Panc1 (cell line): ENCODE results near the gene CPM. TPM values are rescaled to one million over a fixed set of nuclear protein-coding genes. Genes with fewer than 3 reads are reported as not detected.

Source experiments
- ATAC-seq: fragments of 200-7000 bp; cut with Tn5 transposase; 2 replicates; pipeline ENCODE4 v1.9.1; 2020; ENCODE audit warnings: mild to moderate bottlenecking, moderate library complexity
- BruUV-seq: library from RNA; stranded (reverse); fragments of 400-500 nt; replicated peaks from 2 replicates; lab custom pipeline; 2021; lab: Mats Ljungman, UMichigan
- CTCF ChIA-PET: fragments of 300-600 bp; sonication (Branson Sonifier 250); formaldehyde crosslinking; loops from one replicate; lab custom pipeline; 2022; ENCODE audit warnings: antibody characterized with exemption; lab: Charles Lee
- POLR2A ChIA-PET: fragments of 300-600 bp; sonication (Branson Sonifier 250); formaldehyde crosslinking; loops from one replicate; lab custom pipeline; 2022; ENCODE audit warnings: antibody characterized with exemption; lab: Charles Lee
- DNase-seq: peaks from one replicate; pipeline ENCODE4 v3.0.0-alpha.2; 2010; ENCODE audit warnings: low read depth, low spot score
- H3K27ac ChIP-seq: 2 replicates; pipeline ENCODE4 v1.5.1; 2011; ENCODE audit warnings: mild to moderate bottlenecking, low read length, inconsistent platforms
- H3K27me3 ChIP-seq: fragments of 200-500 bp; sonication (Bioruptor generic); 2 replicates; pipeline ENCODE4 v1.6.0; 2014; ENCODE audit warnings: low read length, inconsistent platforms; ENCODE audit not compliant: control insufficient read depth, insufficient read depth
- H3K36me3 ChIP-seq: fragments of 200-500 bp; sonication (Bioruptor generic); 2 replicates; pipeline ENCODE4 v1.5.1; 2014; ENCODE audit warnings: inconsistent platforms, mild to moderate bottlenecking, low read length, moderate library complexity; ENCODE audit not compliant: control insufficient read depth, insufficient read depth
- H3K4me1 ChIP-seq: 2 replicates; pipeline ENCODE4 v1.5.1; 2011; ENCODE audit warnings: inconsistent platforms, mild to moderate bottlenecking, low read length, moderate library complexity; ENCODE audit not compliant: control insufficient read depth, insufficient read depth
- H3K4me3 ChIP-seq, 2 experiments: 2 replicates each; pipeline ENCODE4 v1.5.1; 2011 to 2012; ENCODE audit warnings: low read depth in 2 of 2, low read length in 2 of 2, mild to moderate bottlenecking in 2 of 2, inconsistent platforms in 1 of 2, moderate library complexity in 1 of 2
- H3K9me3 ChIP-seq: fragments of 200-500 bp; sonication (Bioruptor generic); 2 replicates; pipeline ENCODE4 v1.5.1; 2014; ENCODE audit warnings: low read depth, mild to moderate bottlenecking, inconsistent platforms, low read length, moderate library complexity; ENCODE audit not compliant: control insufficient read depth, insufficient read depth
- CTCF ChIP-seq: fragments of 450-650 bp; IDR thresholded peaks from 2 replicates; pipeline ENCODE4 v1.5.1; 2017; ENCODE audit warnings: mild to moderate bottlenecking
- POLR2AphosphoS5 ChIP-seq: IDR thresholded peaks from 2 replicates; pipeline ENCODE4 v1.6.1; 2012; ENCODE audit warnings: mild to moderate bottlenecking, low read depth, low read length, moderate library complexity
- REST ChIP-seq, 2 experiments: IDR thresholded peaks; 2 replicates each; pipeline ENCODE4 v1.6.1; 2011 to 2012; ENCODE audit warnings: low read depth in 2 of 2, control low read depth in 1 of 2, low read length in 1 of 2, mild to moderate bottlenecking in 1 of 2, moderate library complexity in 1 of 2; ENCODE audit not compliant: insufficient read depth in 1 of 2
- SIN3A ChIP-seq: IDR thresholded peaks from 2 replicates; pipeline ENCODE4 v1.6.1; 2012; ENCODE audit warnings: low read depth, mild to moderate bottlenecking, low read length, moderate library complexity, borderline replicate concordance; ENCODE audit not compliant: insufficient read depth
- TCF7L2 ChIP-seq: IDR thresholded peaks from 2 replicates; pipeline ENCODE4 v1.6.1; 2011; ENCODE audit warnings: mild to moderate bottlenecking, low read depth, low read length, inconsistent platforms
- in situ Hi-C: cut with HindIII; loops from 2 replicates; pipeline ENCODE4 v1.10.0; 2016; ENCODE audit warnings: low sequenced_read_pairs, low pct_unique_long_range_greater_than_20kb
- intact Hi-C: fragments of 100-400 bp; cut with micrococcal nuclease; formaldehyde crosslinking; loops from one replicate; pipeline ENCODE4 v1.10.0; 2022; ENCODE audit not compliant: unreplicated experiment
- total RNA-seq: library from RNA; stranded (reverse); gene quantifications from one replicate; pipeline ENCODE4 v1.2.1, GENCODE V29; 2021; ENCODE audit not compliant: unreplicated experiment

Gene CPM
- total RNA-seq, 1 experiment from 2014 or later = 11.2 TPM

GRCh38 chr12:68939505-68939904, 6.5 kb upstream of the CPM start:
- POLR2A ChIA-PET = no interaction called here
- CTCF ChIA-PET = no interaction called here
- Histone ChIP-seq H3K9me3 (no peaks in the 10 kb centered on the region), H3K27ac (no peak overlapping the region), H3K4me1 (no peaks in the 10 kb centered on the region; the same call in 1 of the 2 replicates), H3K27me3 (no peaks in the 10 kb centered on the region), H3K4me3 (no peak overlapping the region), H3K36me3 (no peaks in the 10 kb centered on the region)
- in situ Hi-C loops = no loop called here
- TF ChIP-seq SIN3A = no peak
- TF ChIP-seq TCF7L2 = no peak
- TF ChIP-seq REST (IDR thresholded peaks at IDR 0.05; ENCODE audit: insufficient read depth in 1 of 2, low read depth in 2 of 2, low read length in 1 of 2) = no peak
- TF ChIP-seq CTCF = no peak
- TF ChIP-seq POLR2AphosphoS5 = no peak
- no peak for DNase-seq
- no peak for ATAC-seq
- no TSS peak for BruUV-seq
- intact Hi-C loops = no loop called here

- ChIA-PET CTCF (no interaction called here), POLR2A (no interaction called here)
- Histone ChIP-seq H3K36me3 (no peaks in the 10 kb centered on the region), H3K4me3 (no peak overlapping the region), H3K9me3 (no peaks in the 10 kb centered on the region), H3K4me1 (no peaks in the 10 kb centered on the region; the same call in 1 of the 2 replicates), H3K27me3 (no peaks in the 10 kb centered on the region), H3K27ac (no peak overlapping the region)
- TF ChIP-seq POLR2AphosphoS5 (no peak), REST (IDR thresholded peaks at IDR 0.05; ENCODE audit: insufficient read depth in 1 of 2, low read depth in 2 of 2, low read length in 1 of 2) (no peak), CTCF (no peak), SIN3A (no peak), TCF7L2 (no peak)
- BruUV-seq = no TSS peak
- in situ Hi-C loops = no loop called here
- DNase-seq (no peak), ATAC-seq (no peak)
- intact Hi-C loops = no loop called here
These were observed 1.4 kb upstream of the CPM start for GRCh38 chr12:68934392-68934791.
